Measurements from ENCODE around the gene LNX1. TPM values are rescaled to one million over a fixed set of nuclear protein-coding genes. Genes with fewer than 3 reads are reported as not detected.

LNX1 gene
- polyA plus RNA-seq, 1 donor (not counting 4 experiments of a cell fraction or from before 2014, with no cell fraction given) = 0.22 TPM

DNA sequence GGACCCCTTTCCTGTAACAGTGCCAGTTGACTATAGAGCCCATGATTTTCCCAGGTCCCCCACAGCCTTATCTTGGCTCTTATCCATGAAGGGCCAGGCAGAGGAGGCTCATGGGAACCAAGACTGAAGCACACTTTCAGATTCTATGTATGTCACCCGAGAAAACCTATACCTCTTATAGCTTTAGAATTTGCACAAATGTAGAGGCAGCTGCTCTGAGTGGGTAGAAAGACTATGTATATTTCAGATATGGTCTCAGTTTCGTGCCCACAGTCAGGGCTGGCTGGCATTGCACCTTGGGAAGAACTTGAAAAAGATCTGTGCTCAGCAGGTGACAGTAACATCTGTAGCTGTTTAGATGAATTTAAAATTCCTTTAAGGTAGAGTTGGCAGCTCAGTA, 8.3 kb upstream of the LNX1 start:
- Histone ChIP-seq H3K36me3 (ENCODE audit: control insufficient read depth in 2 of 2, extremely low read depth in 1 of 2, insufficient read depth in 2 of 2, low read length in 2 of 2) (no peaks in the 10 kb centered on the region), H3K4me2 (ENCODE audit: control insufficient read depth, extremely low read depth, insufficient read depth, low read depth, low read length) (no peak overlapping the region), H3K27me3 (ENCODE audit: control insufficient read depth, extremely low read depth, insufficient read depth, low read length) (no peaks in the 10 kb centered on the region), H4K20me1 (ENCODE audit: control insufficient read depth, extremely low read depth, insufficient read depth, low read length) (no peaks in the 10 kb centered on the region), H3K9me3 (ENCODE audit: control insufficient read depth, low read depth, low read length) (no peaks in the 10 kb centered on the region), H3K27ac (ENCODE audit: control insufficient read depth, insufficient read depth, low read length) (no peak overlapping the region), H2AFZ (ENCODE audit: control insufficient read depth, low read length) (no peak overlapping the region), H3K79me2 (ENCODE audit: control insufficient read depth, insufficient read depth, low read length) (no peaks in the 10 kb centered on the region), H3K4me3 (ENCODE audit: control insufficient read depth in 2 of 3, extremely low read depth in 1 of 3, insufficient read depth in 2 of 3, low read depth in 1 of 3, low read length in 3 of 3) (no peak overlapping the region), H3K4me1 (ENCODE audit: control insufficient read depth, extremely low read depth, insufficient read depth, low read length) (peaks cover 11% of the 10 kb centered on the region), H3K9ac (ENCODE audit: control insufficient read depth, extremely low read depth, insufficient read depth, low read length) (no peak overlapping the region), H3K9me1 (ENCODE audit: control insufficient read depth, extremely low read depth, insufficient read depth, low read length) (no peaks in the 10 kb centered on the region)
- no peak for DNase-seq (ENCODE audit: low read depth, low spot score)
- dilution Hi-C loops (cut with MboI; ENCODE audit: extremely low pct_ligation_motif_present, low sequenced_read_pairs) = no loop called here
- no peak for FAIRE-seq
- TF ChIP-seq, protein P1, sequence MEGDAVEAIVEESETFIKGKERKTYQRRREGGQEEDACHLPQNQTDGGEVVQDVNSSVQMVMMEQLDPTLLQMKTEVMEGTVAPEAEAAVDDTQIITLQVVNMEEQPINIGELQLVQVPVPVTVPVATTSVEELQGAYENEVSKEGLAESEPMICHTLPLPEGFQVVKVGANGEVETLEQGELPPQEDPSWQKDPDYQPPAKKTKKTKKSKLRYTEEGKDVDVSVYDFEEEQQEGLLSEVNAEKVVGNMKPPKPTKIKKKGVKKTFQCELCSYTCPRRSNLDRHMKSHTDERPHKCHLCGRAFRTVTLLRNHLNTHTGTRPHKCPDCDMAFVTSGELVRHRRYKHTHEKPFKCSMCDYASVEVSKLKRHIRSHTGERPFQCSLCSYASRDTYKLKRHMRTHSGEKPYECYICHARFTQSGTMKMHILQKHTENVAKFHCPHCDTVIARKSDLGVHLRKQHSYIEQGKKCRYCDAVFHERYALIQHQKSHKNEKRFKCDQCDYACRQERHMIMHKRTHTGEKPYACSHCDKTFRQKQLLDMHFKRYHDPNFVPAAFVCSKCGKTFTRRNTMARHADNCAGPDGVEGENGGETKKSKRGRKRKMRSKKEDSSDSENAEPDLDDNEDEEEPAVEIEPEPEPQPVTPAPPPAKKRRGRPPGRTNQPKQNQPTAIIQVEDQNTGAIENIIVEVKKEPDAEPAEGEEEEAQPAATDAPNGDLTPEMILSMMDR (optimal IDR thresholded peaks at IDR 0.05 in 1 of 3, IDR thresholded peaks at IDR 0.05 in 1 of 3, conservative IDR thresholded peaks at IDR 0.05 in 1 of 3; ENCODE audit: extremely low read depth in 1 of 3, insufficient read depth in 2 of 3, low read length in 3 of 3) = no peak
- no peak for TF ChIP-seq EZH2 (IDR thresholded peaks at IDR 0.05; ENCODE audit: low read length)

GRCh38 chr4:53598901-53599300, 7.6 kb upstream of the LNX1 start:
- Histone ChIP-seq H3K36me3 (ENCODE audit: control insufficient read depth in 2 of 2, extremely low read depth in 1 of 2, insufficient read depth in 2 of 2, low read length in 2 of 2) (no peaks in the 10 kb centered on the region), H2AFZ (ENCODE audit: control insufficient read depth, low read length) (no peak overlapping the region), H3K9me3 (ENCODE audit: control insufficient read depth, low read depth, low read length) (no peaks in the 10 kb centered on the region), H3K4me3 (ENCODE audit: control insufficient read depth in 2 of 3, extremely low read depth in 1 of 3, insufficient read depth in 2 of 3, low read depth in 1 of 3, low read length in 3 of 3) (no peak overlapping the region), H3K9me1 (ENCODE audit: control insufficient read depth, extremely low read depth, insufficient read depth, low read length) (no peaks in the 10 kb centered on the region), H3K27ac (ENCODE audit: control insufficient read depth, insufficient read depth, low read length) (no peak overlapping the region), H4K20me1 (ENCODE audit: control insufficient read depth, extremely low read depth, insufficient read depth, low read length) (no peaks in the 10 kb centered on the region), H3K9ac (ENCODE audit: control insufficient read depth, extremely low read depth, insufficient read depth, low read length) (no peak overlapping the region), H3K4me1 (ENCODE audit: control insufficient read depth, extremely low read depth, insufficient read depth, low read length) (peaks cover 11% of the 10 kb centered on the region), H3K79me2 (ENCODE audit: control insufficient read depth, insufficient read depth, low read length) (no peaks in the 10 kb centered on the region), H3K27me3 (ENCODE audit: control insufficient read depth, extremely low read depth, insufficient read depth, low read length) (no peaks in the 10 kb centered on the region), H3K4me2 (ENCODE audit: control insufficient read depth, extremely low read depth, insufficient read depth, low read depth, low read length) (no peak overlapping the region)
- dilution Hi-C loops (cut with MboI; ENCODE audit: extremely low pct_ligation_motif_present, low sequenced_read_pairs) = no loop called here
- TF ChIP-seq, protein P1 (optimal IDR thresholded peaks at IDR 0.05 in 1 of 3, IDR thresholded peaks at IDR 0.05 in 1 of 3, conservative IDR thresholded peaks at IDR 0.05 in 1 of 3; ENCODE audit: extremely low read depth in 1 of 3, insufficient read depth in 2 of 3, low read length in 3 of 3) = no peak
- TF ChIP-seq EZH2 (IDR thresholded peaks at IDR 0.05; ENCODE audit: low read length) = no peak
- DNase-seq (ENCODE audit: low read depth, low spot score) (no peak), FAIRE-seq (no peak)
